Measurements from ENCODE around the gene SAMHD1.

GRCh38 chr20:36920334-36920730 is 31.2 kb downstream of the SAMHD1 start:
- no peak for TF ChIP-seq CTCF (IDR thresholded peaks at IDR 0.05; ENCODE audit: poor library complexity, severe bottlenecking)
- TF ChIP-seq RAD21 (conservative IDR thresholded peaks at IDR 0.05): no peak
- TF ChIP-seq POLR2AphosphoS5 (IDR thresholded peaks at IDR 0.05): no peak
- no peak for TF ChIP-seq SMC3 (conservative IDR thresholded peaks at IDR 0.05; ENCODE audit: poor library complexity)
- no peak for TF ChIP-seq TAF1 (IDR thresholded peaks at IDR 0.05; ENCODE audit: low read depth)
- no peak for TF ChIP-seq EZH2 (IDR thresholded peaks at IDR 0.05; ENCODE audit: borderline replicate concordance, insufficient read depth, low read length, poor library complexity, severe bottlenecking)
- no peak for TF ChIP-seq REST (IDR thresholded peaks at IDR 0.05; ENCODE audit: borderline replicate concordance)
- no peak for TF ChIP-seq MXI1 (conservative IDR thresholded peaks at IDR 0.05; ENCODE audit: poor library complexity, severe bottlenecking)
- TF ChIP-seq EP300 (conservative IDR thresholded peaks at IDR 0.05; ENCODE audit: poor library complexity, severe bottlenecking): no peak
